Right ventricle myocardium superior (tissue), 1 donor: ENCODE data around the gene CHRD. TPM values are rescaled to one million over a fixed set of nuclear protein-coding genes. Genes with fewer than 3 reads are reported as not detected.

Experiments used
- ATAC-seq: fragments of 200-7000 bp; cut with Tn5 transposase; one replicate; pipeline ENCODE4 v1.9.1; 2020; ENCODE audit warnings: mild to moderate bottlenecking; ENCODE audit not compliant: poor library complexity
- DNase-seq: peaks from one replicate; pipeline ENCODE4 v3.0.0-alpha.2; 2020
- intact Hi-C: fragments of 100-400 bp; cut with DNase I; formaldehyde crosslinking; loops from one replicate; pipeline ENCODE4 v1.11.2; 2022
- total RNA-seq: library from RNA; stranded (reverse); fragmentation: NEBNext Ultra II Directional; extraction: Animal tissue kit (Norgen Biotek cat#: 25700); gene quantifications from one replicate; pipeline ENCODE4 v1.2.1, GENCODE V29; 2021
- donor health status: DM: no; HTN: yes; CAD: no; lungs with severe emphysema.

CHRD gene
- total RNA-seq, 1 donor from 2014 or later: 7.8 TPM

DNA sequence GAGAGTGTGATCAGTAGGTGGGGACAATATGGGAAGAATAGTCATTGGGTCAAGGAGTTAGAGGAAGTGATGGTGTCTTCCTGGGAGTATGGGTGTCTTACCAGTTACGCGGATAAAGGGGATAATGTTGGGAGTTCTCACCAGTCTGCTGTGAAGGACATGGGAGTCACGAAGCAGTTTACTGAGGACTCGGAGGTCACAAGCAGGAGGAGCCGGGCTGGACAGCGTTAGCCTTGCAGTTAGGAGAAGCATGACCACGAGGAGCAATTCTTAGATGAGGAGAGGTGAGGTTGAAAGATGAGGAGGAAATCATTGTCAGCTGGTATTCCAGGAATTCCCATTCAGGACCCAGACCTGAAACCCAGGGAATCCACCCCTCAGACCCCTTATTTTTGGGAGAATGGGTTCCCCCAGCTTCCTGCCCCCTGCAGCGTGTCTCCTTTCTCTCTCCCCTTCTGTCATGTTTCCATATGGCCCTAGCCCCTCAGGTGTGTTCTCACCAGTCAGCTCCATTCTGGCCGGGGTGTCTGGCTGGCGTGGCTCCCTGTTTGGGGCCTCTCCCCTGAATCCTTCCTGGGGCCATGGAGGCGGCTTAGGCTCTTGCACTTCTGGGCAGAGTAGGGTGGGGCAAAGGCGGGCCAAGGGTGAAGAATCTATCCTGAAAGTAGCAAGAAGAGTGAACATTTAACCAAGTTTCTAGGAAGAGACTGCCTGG lies 4.0 kb upstream of the CHRD start:
- no peak for ATAC-seq
- DNase-seq: no peak
- intact Hi-C loops: no loop called here

DNA sequence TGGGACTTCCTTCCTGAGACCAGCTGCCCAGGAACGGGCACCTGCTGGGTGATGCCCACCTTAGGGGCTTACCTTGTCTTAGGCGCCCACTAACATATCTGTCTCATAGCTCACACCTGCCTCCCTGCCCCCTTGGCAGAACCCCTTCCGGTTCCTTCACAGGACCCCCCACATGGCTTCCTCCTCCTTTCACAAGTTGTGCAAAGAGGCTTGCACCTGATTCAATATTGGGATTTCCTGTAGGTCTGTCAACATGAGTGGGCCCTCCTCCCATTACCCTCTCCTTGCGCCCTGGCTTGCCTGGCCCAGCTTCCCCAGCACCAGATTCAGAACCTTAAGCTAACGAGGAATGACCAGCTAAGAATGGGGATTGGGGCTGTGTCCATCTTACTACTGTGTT lies 2.5 kb upstream of the CHRD start:
- intact Hi-C loops: no loop called here
- no peak for DNase-seq
- no peak for ATAC-seq

DNA sequence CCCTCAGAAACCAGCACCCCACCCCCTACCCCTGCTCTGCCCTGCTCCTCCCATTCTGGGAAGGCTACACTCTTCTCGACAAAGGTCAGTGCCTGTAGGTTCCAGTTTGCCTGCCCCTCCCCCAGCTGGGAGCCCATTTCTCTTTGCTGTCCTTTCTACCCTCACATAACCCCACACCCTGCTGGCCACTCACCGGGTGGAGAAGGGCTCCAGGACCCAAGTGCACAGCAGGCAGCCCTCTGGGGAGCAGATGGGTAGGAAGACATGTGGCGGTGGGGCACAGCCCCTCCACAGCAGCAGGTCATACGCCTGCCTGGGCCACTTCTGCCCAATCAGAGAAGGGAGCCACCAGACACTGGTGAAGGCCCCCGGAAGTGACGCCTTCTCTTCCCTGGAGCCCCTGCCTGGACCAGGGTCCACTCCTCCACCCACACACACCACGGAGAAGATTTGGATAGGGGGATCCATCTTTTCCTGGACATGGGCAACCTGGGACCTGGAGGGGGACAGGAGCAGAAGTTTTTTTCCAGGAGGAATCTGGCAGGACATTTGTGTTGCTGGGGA lies 1.9 kb upstream of the CHRD start, which contains the start of gene THPO:
TSS of gene THPO (minus strand) at position 326 of the 564 bp plus-strand sequence. CDS start 1,948 bp downstream, outside the sequence.
- ATAC-seq: peak; percentile 22
- DNase-seq: no peak
- intact Hi-C loops: no loop called here

DNA sequence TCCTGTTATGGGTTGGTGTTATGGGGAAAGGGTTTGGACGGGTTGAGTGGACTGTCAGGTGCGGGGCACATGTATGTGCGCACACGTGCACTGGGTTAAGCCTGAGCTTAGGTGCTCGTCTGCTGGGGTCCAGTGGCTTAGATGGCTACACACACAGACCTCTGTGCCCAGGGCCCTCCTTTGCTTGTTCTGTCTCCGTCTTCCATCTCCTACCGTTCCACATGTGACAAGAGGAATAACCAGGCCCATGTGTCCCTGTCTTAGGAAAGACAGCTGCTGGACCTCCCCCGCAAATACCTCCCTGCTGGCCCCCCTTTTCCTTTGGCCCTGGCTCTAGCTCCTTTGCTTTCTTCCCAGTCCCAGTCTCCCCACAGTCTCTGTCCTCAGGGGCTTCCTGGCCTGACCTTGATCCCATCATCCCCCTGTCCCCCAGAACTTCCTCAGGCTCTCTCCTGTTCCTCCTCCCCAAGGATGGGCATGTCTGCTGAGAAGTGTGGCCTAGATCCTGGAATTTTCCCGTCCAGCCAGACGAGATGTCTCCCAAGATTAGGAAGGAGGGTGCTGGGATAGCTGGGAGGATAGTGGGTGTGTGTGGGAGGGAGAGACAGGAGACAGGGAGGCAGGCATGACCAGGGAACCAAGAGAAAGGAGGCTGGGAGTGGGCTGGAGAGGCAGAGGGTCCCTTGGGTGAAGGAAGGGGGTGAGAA lies 1.1 kb upstream of the CHRD start:
- ATAC-seq (no peak), DNase-seq (no peak)
- intact Hi-C loops: no loop called here

DNA sequence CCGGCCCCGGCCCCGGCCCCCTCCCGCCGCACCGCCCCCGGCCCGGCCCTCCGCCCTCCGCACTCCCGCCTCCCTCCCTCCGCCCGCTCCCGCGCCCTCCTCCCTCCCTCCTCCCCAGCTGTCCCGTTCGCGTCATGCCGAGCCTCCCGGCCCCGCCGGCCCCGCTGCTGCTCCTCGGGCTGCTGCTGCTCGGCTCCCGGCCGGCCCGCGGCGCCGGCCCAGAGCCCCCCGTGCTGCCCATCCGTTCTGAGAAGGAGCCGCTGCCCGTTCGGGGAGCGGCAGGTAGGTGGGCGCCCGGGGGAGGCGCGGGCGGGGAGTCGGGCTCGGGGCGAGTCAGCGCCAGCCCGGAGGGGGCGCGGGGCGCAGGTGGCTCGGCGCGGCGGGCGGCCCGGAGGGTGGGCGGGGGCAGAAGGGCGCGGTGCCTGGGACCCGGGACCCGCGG lies 352 bp downstream of the CHRD start:
- DNase-seq: peak; percentile 78
- ATAC-seq: peak; percentile 39
- intact Hi-C loops: no loop called here

DNA sequence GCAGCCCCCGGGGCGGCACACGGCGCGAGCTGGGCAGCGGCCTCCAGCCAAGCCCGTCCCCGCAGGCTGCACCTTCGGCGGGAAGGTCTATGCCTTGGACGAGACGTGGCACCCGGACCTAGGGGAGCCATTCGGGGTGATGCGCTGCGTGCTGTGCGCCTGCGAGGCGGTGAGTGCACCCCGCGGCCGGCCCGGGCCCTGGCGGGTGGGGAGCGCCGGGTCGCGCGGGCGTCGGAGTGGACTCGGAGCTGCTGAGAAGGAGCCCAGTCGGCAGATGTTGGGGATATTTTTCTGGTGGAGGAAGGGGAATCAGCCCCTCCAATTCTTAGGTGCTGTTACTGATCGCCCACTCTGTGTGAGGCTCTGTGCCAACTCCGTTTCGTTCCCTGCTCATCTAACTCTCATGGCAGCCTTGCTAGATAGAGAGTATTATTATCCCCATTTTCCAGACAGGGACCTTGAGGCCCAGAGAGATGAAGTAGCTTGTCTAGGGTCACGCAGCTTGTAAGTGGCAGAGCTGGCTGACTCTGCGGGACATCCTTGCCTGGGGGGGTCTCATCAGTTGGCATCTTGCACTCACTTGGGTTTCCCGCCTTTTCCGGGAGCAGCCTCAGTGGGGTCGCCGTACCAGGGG lies 890 bp downstream of the CHRD start:
- intact Hi-C loops: no loop called here
- ATAC-seq: no peak
- DNase-seq: no peak

DNA sequence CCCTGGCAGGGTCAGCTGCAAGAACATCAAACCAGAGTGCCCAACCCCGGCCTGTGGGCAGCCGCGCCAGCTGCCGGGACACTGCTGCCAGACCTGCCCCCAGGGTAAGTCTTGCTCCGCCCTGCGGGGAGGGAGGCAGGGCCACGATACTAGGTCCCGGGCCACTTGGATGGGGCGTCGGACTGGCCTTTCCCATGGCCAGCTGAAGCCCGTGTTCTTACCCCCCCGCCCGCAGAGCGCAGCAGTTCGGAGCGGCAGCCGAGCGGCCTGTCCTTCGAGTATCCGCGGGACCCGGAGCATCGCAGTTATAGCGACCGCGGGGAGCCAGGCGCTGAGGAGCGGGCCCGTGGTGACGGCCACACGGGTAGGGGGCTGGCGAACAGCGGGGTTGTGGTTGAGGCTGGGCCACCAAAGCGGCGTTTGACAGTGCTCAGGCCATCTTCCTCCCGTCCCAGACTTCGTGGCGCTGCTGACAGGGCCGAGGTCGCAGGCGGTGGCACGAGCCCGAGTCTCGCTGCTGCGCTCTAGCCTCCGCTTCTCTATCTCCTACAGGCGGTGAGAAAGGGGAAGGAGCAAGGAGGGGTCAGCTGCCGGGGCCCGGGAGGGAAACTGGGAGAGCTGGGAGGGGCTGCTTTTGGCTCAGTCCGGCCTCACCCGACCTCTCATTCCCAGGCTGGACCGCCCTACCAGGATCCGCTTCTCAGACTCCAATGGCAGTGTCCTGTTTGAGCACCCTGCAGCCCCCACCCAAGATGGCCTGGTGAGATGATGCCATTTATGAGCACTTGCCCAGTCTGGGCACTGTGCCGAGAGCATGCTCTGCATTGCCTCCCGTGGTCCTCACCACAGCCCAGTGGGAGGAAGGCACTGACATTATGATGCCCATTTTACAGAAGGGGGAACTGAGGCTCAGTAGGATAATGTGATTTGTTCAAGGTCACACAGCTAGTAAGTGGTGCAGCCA lies 1.7 kb downstream of the CHRD start:
- ATAC-seq: peak; percentile 58
- intact Hi-C loops: no loop called here

DNA sequence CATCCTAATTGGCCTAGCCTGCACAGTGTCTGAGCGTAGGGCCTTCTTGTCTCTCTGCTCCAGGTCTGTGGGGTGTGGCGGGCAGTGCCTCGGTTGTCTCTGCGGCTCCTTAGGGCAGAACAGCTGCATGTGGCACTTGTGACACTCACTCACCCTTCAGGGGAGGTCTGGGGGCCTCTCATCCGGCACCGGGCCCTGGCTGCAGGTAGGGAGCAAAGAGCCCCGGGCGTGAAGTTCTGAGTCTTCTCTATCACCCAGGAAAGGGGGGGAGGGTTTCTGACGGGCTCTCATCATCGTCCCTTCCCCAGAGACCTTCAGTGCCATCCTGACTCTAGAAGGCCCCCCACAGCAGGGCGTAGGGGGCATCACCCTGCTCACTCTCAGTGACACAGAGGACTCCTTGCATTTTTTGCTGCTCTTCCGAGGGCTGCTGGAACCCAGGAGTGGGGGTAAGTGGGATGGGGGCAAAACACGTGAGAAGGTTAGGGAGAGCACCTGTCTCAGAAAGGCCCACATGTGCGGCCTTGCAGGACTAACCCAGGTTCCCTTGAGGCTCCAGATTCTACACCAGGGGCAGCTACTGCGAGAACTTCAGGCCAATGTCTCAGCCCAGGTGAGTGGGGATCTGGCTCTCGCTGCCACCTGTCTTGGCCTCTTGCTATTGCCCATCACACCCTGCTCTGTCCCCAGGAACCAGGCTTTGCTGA lies 2.6 kb downstream of the CHRD start:
- intact Hi-C loops: no loop called here
- no peak for ATAC-seq

More for the DNA sequence above, 1.7 kb downstream of the CHRD start:
- DNase-seq: peak; percentile 71

DNA sequence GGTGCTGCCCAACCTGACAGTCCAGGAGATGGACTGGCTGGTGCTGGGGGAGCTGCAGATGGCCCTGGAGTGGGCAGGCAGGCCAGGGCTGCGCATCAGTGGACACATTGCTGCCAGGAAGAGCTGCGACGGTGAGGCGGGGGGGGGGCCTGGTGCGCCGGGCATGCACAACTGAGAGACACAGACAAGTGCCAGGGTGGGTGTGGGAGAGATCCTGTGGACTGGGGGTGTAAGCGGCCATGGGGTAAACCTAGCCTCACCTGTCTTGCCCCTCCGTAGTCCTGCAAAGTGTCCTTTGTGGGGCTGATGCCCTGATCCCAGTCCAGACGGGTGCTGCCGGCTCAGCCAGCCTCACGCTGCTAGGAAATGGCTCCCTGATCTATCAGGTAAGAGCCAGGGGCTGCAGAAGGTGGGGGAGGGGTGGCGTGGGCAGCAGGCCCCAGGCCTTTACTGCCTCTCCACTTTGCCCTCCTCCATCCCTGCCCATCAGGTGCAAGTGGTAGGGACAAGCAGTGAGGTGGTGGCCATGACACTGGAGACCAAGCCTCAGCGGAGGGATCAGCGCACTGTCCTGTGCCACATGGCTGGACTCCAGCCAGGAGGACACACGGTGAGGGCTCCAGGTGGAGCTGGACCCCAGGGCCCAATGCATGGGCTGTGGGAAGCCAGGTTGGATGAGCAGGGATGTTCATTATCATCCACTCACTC lies 3.3 kb downstream of the CHRD start:
- ATAC-seq (no peak), DNase-seq (no peak)
- intact Hi-C loops: no loop called here

More for the DNA sequence above, 2.6 kb downstream of the CHRD start:
- no peak for DNase-seq

DNA sequence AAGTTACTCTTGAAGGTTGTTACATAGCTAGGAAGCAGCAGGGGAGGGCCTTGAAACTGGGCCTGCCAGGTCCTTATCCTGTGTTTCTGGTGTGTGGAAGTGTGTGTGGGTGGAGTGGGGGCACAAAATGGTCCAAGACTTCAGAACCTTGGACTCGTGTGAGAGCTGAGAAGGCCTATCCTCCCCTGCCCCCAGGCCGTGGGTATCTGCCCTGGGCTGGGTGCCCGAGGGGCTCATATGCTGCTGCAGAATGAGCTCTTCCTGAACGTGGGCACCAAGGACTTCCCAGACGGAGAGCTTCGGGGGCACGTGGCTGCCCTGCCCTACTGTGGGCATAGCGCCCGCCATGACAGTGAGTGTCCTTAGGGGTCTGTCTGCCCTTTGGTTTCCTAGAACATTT lies 4.5 kb downstream of the CHRD start:
- intact Hi-C loops: no loop called here
- ATAC-seq (no peak), DNase-seq (no peak)

DNA sequence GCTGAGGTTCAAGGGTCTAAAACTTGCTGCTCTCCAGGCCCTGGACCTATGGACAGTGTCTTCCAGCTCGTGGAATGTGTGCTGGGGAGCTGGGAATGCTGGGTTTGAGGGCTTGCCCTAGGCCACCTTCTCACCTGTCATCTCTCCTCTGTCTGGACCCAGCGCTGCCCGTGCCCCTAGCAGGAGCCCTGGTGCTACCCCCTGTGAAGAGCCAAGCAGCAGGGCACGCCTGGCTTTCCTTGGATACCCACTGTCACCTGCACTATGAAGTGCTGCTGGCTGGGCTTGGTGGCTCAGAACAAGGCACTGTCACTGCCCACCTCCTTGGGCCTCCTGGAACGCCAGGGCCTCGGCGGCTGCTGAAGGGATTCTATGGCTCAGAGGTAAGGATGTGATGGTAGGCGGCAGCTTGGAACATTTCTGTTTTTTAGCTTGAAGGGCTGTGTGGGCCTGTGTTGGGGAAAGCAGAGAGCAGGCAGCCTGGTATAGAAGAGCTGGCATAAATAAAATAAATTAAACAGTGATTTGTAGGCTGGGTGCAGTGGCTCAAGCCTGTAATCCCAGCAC lies 5.1 kb downstream of the CHRD start:
- intact Hi-C loops: no loop called here
- DNase-seq (no peak), ATAC-seq (no peak)

DNA sequence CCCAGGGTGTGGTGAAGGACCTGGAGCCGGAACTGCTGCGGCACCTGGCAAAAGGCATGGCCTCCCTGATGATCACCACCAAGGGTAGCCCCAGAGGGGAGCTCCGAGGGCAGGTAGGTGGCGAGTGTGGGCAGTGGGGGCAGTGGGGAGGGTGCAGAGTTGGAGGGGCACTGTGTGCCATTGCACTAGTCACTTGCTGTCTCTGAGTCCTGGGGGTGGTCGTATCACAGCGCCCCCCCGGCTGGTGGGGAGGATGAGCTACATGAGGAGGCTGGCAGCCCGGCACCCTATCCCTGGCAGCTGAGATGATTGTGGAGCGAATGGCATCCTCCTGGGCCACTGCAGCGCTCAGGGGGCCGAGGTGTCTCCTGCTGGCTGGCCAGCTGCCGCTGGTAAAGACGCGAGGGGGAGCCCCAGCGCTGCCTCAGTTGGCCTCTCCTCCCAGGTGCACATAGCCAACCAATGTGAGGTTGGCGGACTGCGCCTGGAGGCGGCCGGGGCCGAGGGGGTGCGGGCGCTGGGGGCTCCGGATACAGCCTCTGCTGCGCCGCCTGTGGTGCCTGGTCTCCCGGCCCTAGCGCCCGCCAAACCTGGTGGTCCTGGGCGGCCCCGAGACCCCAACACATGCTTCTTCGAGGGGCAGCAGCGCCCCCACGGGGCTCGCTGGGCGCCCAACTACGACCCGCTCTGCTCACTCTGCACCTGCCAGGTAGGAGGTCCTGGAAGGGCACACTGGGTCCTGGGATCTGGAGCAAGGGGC lies 6.4 kb downstream of the CHRD start:
- intact Hi-C loops: no loop called here
- DNase-seq (no peak), ATAC-seq (no peak)

DNA sequence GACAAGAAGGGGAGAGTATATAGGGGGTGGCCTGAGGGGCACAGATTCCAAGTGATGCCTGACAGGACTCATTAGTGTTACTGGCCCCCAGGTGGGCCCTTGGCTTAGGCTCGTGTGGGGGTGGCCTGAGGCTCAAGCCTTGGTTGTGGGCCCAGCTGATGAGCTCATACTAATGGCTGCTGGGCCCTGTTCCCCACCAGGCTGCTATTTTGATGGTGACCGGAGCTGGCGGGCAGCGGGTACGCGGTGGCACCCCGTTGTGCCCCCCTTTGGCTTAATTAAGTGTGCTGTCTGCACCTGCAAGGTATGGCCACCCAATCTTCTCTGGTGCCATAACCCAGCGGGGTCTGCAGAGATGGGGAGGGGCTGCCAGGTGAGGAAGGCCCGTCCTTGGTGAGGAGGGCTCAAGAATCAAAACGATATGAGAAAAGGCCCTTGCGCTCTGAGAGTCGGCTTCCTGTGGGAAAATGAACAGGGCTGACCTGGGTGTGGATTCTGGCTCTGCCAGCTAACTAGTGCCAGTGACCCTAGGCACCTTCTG lies 7.4 kb downstream of the CHRD start:
- no peak for ATAC-seq
- intact Hi-C loops: no loop called here

DNA sequence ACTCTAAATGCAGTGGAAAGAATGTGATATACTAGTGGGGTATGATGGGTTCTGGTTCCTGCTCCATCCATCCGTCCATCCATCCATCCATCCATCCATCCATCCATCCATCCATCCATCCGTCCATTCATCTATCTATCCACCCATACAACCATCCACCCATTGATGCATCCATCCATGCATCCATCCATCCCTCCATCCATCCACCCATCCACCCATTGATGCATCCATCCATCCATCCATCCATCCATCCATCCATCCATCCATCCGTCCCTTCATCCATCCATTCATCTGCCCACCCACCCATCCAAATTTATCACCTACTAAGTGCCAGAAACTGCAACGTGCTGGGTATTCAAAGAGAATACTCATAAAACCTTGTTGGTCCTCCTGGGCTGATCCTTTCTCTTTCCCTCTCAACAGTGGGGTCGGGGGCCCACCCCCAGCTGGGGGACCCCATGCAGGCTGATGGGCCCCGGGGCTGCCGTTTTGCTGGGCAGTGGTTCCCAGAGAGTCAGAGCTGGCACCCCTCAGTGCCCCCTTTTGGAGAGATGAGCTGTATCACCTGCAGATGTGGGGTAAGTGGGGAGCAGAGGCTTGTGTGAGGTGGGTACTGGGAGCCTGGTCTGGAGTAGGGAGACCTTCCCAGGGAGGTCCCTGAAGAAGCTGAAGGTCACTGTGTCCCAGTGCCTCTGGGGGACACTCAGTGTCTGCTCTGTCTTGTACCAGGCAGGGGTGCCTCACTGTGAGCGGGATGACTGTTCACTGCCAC lies 8.5 kb downstream of the CHRD start:
- intact Hi-C loops: no loop called here
- ATAC-seq (no peak), DNase-seq (no peak)

More for the DNA sequence above, 7.4 kb downstream of the CHRD start:
- no peak for DNase-seq

DNA sequence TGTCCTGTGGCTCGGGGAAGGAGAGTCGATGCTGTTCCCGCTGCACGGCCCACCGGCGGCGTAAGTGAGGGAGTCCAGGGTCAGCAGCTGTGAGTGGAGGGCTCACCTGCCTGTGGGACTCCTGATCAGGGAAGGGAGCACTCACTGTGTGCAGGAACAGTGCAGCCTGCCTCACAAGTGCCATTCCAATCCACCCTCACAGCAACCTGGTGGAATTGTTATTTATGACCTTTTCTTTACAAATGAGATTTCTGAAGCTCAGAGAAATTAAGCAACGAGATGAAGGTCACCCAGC lies 9.0 kb downstream of the CHRD start:
- intact Hi-C loops: no loop called here
- ATAC-seq (no peak), DNase-seq (no peak)
